Measurements from ENCODE around the gene POMT2. TPM values are rescaled to one million over a fixed set of nuclear protein-coding genes. Genes with fewer than 3 reads are reported as not detected.

POMT2 gene
- polyA plus RNA-seq, 1 of the 3 experiments (the other 2 are of a cell fraction): 19.9 TPM

DNA sequence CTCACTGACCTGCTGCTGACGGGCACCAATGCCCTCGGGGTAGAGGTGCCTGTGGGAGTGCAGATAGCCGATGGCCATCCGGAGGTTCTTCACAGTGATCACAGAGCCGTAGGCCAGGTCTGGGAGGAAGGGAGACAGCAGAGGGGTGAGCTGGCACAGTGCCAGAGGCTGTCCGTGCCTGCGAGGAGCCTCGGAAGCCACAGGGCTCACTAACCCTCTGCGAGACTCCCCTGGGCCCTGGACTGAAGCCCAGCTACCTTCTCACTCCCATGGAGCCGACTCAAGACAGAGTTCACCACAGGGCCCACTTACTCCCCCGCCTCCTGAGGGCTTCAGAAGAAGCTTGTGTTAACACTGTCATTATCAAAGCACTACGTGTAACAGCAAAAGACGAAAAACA, 24.5 kb downstream of the POMT2 start:
- Histone ChIP-seq H2AFZ (ENCODE audit: low read depth) (no peak overlapping the region), H3K79me2 (ENCODE audit: insufficient read depth) (no peaks in the 10 kb centered on the region), H3K36me3 (replicated peaks in 1 of 2; ENCODE audit: control insufficient read depth in 1 of 2, insufficient read depth in 2 of 2, low read length in 1 of 2) (peaks cover 14 to 57% of the 10 kb centered on the region in 2 experiments), H3K9ac (no peak overlapping the region), H3K27ac (ENCODE audit: low read depth in 2 of 2, low read length in 1 of 2) (no peak overlapping the region), H3K4me2 (no peak overlapping the region), H3K27me3 (ENCODE audit: insufficient read depth) (no peaks in the 10 kb centered on the region), H3K9me2 (no peaks in the 10 kb centered on the region), H3F3A (replicated peaks; ENCODE audit: insufficient read depth) (no peaks in the 10 kb centered on the region), H3K4me3 (ENCODE audit: low read depth in 2 of 2, low read length in 1 of 2) (no peak overlapping the region), H3K4me1 (ENCODE audit: control insufficient read depth in 1 of 2, insufficient read depth in 2 of 2, low read depth in 1 of 2, low read length in 1 of 2) (peaks cover 0 to 2% of the 10 kb centered on the region in 2 experiments; a peak in 1 of 4 replicates), H3K9me3 (no peaks in the 10 kb centered on the region), H4K20me1 (ENCODE audit: insufficient read depth) (no peaks in the 10 kb centered on the region)
- ChIA-PET CTCF (interaction anchor here (2.0 to 3.2 kb wide), 2 partner anchors 19 to 145 kb away, joined by 8 to 9 read pairs; no protein-coding TSS in a partner anchor), POLR2A (no interaction called here)
- no peak for DNase-seq
- 83% methylated on average over 10 of the region's 13 CpGs for WGBS (ENCODE audit: low lambda C conversion rate)
- TF ChIP-seq TEAD4 (IDR thresholded peaks at IDR 0.05; ENCODE audit: borderline replicate concordance, insufficient read depth): no peak
- no peak for TF ChIP-seq TCF12 (IDR thresholded peaks at IDR 0.05)
- TF ChIP-seq NRF1 (IDR thresholded peaks at IDR 0.05; ENCODE audit: low read depth, low read length): no peak
- no peak for TF ChIP-seq ELF1 (IDR thresholded peaks at IDR 0.05)
- TF ChIP-seq NFIC (IDR thresholded peaks at IDR 0.05; ENCODE audit: borderline replicate concordance): no peak
- no peak for TF ChIP-seq FOSL2 (IDR thresholded peaks at IDR 0.05; ENCODE audit: borderline replicate concordance, low read depth)
- TF ChIP-seq YY1 (IDR thresholded peaks at IDR 0.05; ENCODE audit: low read depth): no peak
- TF ChIP-seq RXRA (IDR thresholded peaks at IDR 0.05; ENCODE audit: borderline replicate concordance, low read depth): no peak
- no peak for TF ChIP-seq TAF1 (IDR thresholded peaks at IDR 0.05; ENCODE audit: borderline replicate concordance, low read depth, low read length)
- no peak for TF ChIP-seq POLR2AphosphoS5 (IDR thresholded peaks at IDR 0.05; ENCODE audit: low read depth, low read length)
- no peak for TF ChIP-seq SMC3 (IDR thresholded peaks at IDR 0.05; ENCODE audit: low read depth, low read length)
- no peak for TF ChIP-seq CTCF (IDR thresholded peaks at IDR 0.05)
- no peak for TF ChIP-seq REST (IDR thresholded peaks at IDR 0.05; ENCODE audit: low read depth, low read length)
- TF ChIP-seq, protein P1, sequence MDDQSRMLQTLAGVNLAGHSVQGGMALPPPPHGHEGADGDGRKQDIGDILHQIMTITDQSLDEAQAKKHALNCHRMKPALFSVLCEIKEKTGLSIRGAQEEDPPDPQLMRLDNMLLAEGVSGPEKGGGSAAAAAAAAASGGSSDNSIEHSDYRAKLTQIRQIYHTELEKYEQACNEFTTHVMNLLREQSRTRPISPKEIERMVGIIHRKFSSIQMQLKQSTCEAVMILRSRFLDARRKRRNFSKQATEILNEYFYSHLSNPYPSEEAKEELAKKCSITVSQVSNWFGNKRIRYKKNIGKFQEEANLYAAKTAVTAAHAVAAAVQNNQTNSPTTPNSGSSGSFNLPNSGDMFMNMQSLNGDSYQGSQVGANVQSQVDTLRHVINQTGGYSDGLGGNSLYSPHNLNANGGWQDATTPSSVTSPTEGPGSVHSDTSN (IDR thresholded peaks at IDR 0.05): no peak
- TF ChIP-seq, protein P2, sequence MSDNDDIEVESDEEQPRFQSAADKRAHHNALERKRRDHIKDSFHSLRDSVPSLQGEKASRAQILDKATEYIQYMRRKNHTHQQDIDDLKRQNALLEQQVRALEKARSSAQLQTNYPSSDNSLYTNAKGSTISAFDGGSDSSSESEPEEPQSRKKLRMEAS (IDR thresholded peaks at IDR 0.05; ENCODE audit: low read depth): no peak
- TF ChIP-seq ZBTB33 (IDR thresholded peaks at IDR 0.05; ENCODE audit: borderline replicate concordance, low read depth): no peak
- no peak for TF ChIP-seq SIN3A (IDR thresholded peaks at IDR 0.05; ENCODE audit: borderline replicate concordance, low read depth, low read length)
- TF ChIP-seq, protein P3, sequence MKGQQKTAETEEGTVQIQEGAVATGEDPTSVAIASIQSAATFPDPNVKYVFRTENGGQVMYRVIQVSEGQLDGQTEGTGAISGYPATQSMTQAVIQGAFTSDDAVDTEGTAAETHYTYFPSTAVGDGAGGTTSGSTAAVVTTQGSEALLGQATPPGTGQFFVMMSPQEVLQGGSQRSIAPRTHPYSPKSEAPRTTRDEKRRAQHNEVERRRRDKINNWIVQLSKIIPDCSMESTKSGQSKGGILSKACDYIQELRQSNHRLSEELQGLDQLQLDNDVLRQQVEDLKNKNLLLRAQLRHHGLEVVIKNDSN (IDR thresholded peaks at IDR 0.05; ENCODE audit: borderline replicate concordance, low read depth): no peak
- TF ChIP-seq USF2 (IDR thresholded peaks at IDR 0.05; ENCODE audit: borderline replicate concordance, low read depth, low read length): no peak
- no peak for TF ChIP-seq IRF3 (IDR thresholded peaks at IDR 0.05; ENCODE audit: low read depth, low read length)

Measured in SK-N-SH (cell line).